Coronary artery (tissue), 2 donors: ENCODE results near the gene MPC1.
"Not testable (repeated sequence)": the region's sequence is repeated elsewhere in the genome, so short reads cannot be mapped to it uniquely, and the experiment has no call there.

Experiments
- DNase-seq: peaks from one replicate; pipeline ENCODE4 v3.0.0-alpha.2; 2017; ENCODE audit warnings: low spot score
- H3K27ac ChIP-seq, 2 donors: fragments of 200-600 bp; sonication (generic); one replicate each; pipeline ENCODE4 v1.5.1; 2016 to 2019
- H3K4me3 ChIP-seq: fragments of 200-600 bp; sonication (generic); 2 replicates; pipeline ENCODE4 v1.5.1; 2016; ENCODE audit warnings: mild to moderate bottlenecking, moderate library complexity
- CTCF ChIP-seq: fragments of 200-600 bp; sonication (generic); IDR thresholded peaks from one replicate; pipeline ENCODE4 v1.5.1; 2019; ENCODE audit warnings: antibody characterized with exemption

MPC1 gene

GRCh38 chr6:166369782-166370181 lies 13.0 kb downstream of the MPC1 start:
- no peak for DNase-seq
- H3K4me3 ChIP-seq: no peak overlapping the region
- H3K27ac ChIP-seq: no peak overlapping the region
- no peak for TF ChIP-seq CTCF

DNA sequence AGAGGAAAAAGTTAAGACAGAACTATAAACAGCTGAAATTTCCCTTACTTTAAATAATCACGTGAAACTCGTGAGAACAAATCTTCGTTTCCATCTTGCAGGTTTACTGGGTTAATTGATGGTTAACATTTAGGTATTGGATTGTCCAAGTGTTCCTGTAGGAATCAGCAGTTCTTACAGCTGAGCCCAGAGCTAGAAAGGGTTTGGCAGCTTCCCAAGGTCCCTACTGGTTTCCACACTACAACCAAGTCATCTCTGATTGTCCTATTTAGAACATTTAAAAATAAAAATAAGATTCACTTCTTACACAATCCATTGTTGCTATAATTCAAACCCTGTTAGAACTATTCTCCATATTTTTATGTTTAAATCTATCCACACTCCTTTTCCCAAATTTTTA lies 15.8 kb downstream of the MPC1 start:
- no peak for DNase-seq
- H3K27ac ChIP-seq: no peak overlapping the region
- no peak overlapping the region for H3K4me3 ChIP-seq
- no peak for TF ChIP-seq CTCF

DNA sequence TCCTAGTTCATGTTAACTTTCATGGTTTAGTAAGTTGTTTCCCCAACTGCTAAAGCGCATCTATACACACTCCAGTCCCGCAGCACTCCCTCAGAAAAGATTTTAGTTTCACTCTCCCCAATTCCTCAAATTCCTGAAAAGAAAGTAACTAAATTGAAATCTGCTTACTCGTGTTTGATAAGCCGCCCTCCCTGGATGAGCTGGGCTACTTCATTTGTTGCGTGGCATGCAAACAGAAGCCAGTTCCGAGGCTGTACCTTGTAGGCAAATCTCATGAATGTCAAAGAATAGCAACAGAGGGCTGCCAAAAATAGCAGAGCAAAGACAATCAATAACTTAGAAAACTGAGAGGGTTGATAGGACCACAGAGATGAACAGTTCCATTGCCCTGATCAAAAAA lies 16.9 kb downstream of the MPC1 start:
- DNase-seq: no peak
- H3K4me3 ChIP-seq: no peak overlapping the region
- peak overlapping the region; percentile 77 to 87 for H3K27ac ChIP-seq
- TF ChIP-seq CTCF: no peak

DNA sequence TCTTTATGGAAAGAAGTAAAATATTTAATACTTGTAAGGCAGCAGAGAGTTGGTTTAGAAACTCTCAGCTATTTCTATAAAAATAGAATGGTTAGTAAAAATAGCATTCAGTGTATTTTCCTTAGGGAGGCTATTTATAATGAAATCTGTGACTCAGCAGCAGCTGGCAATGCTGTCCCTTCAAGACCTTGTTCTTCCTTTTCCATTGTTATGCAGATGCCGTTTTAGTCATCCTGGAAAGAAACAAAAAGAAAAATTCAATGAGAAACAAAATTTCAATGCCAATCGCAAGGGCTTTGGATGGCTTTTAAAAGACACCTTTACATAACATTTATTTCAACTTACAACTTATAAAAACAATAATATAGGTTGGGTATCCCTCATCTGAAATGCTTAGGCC lies 17.5 kb downstream of the MPC1 start:
- no peak for TF ChIP-seq CTCF
- Histone ChIP-seq H3K4me3 (no peak overlapping the region), H3K27ac (peak overlapping the region; percentile 77 to 87)
- no peak for DNase-seq

GRCh38 chr6:166364456-166364855 lies 18.3 kb downstream of the MPC1 start:
- peak overlapping the region; percentile 24 for H3K4me3 ChIP-seq
- no peak for DNase-seq
- peak overlapping the region; percentile 77 to 87 for H3K27ac ChIP-seq
- TF ChIP-seq CTCF: no peak

DNA sequence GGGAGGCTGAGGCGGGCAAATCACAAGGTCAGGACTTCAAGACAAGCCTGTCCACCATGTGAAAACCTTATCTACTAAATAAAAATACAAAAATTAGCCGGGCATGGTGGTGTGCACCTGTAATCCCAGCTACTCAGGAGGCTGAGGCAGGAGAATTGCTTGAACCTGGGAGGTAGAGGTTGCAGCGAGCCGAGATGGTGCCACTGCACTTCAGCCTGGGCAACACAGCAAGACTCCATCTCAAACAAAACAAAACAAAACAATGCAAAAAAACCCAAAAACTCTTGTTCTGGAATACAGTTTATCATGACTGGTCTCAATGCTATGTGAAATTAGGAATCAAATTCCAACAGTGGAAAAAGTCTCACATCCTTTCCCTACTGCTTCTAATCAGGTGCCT lies 20.3 kb downstream of the MPC1 start:
- not testable (repeated sequence) for DNase-seq

GRCh38 chr6:166361077-166361429 lies 21.7 kb downstream of the MPC1 start:
- no peak for TF ChIP-seq CTCF
- H3K4me3 ChIP-seq: no peak overlapping the region
- DNase-seq: no peak
- no peak overlapping the region for H3K27ac ChIP-seq

More for the DNA sequence above, 20.3 kb downstream of the MPC1 start:
- H3K4me3 ChIP-seq, H3K27ac ChIP-seq: not testable (repeated sequence)
